A204.1 (cell line): ENCODE results near the gene TBC1D26.
"Not testable (repeated sequence)": the region's sequence is repeated elsewhere in the genome, so short reads cannot be mapped to it uniquely, and the experiment has no call there.

ENCODE experiments used
- FAIRE-seq: peaks from 2 replicates; lab custom pipeline; 2012; peaks lifted over from hg19 to GRCh38; lab: Jason Lieb, UNC

Gene TBC1D26

GRCh38 chr17:15731900-15732299 is at the start of gene TBC1D26:
TSS of gene TBC1D26 (plus strand) at chr17:15732283. CDS start at chr17:15735349, 3,066 bp downstream.
- FAIRE-seq = not testable (repeated sequence)

DNA sequence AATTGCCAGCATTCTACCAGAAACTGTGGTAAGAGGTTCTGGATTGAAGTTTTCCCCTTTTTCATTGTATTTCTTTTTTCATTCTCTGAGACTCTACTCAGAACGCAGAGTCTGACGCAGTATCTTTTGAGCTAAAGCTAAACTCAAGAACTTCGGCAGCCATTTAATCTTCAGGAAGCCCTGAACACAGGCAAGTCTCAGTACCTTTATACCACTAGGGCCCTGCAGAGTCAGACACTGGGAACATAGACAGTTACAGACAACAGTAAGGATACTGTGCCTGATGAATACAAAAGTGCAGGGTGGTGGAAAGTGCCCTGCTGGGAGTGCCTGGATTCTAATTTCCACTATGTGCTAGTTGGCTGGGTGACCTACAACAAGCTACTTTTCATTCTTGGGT is 48.9 kb upstream of the TBC1D26 start:
- FAIRE-seq = not testable (repeated sequence)

- not testable (repeated sequence) for FAIRE-seq
Observed at GRCh38 chr17:15683824-15684478, 48.1 kb upstream of the TBC1D26 start, which contains the start of gene TRIM16. TSS of gene TRIM16 (minus strand) at chr17:15684311. CDS start at chr17:15651609, 32,702 bp downstream.

DNA sequence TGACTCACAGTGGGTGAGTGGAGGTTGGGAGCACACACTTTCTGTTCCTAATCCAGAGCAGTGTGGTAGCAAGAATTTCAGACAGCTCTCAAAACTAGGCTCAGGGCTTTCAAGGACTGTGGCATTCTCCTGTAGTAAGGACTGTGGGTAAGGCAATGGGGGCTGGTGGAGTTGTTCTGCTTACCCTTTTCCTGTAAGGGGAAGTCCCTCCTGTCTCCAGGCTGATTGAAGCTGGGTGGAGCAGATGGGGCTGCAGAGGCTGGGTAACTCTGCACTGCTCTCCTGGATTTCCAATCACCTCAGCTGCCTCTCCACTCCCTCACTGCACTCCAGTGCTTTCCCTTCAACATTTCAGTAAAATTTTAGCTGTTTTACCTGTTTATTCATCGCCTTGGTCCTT is 44.6 kb upstream of the TBC1D26 start:
- FAIRE-seq = not testable (repeated sequence)

DNA sequence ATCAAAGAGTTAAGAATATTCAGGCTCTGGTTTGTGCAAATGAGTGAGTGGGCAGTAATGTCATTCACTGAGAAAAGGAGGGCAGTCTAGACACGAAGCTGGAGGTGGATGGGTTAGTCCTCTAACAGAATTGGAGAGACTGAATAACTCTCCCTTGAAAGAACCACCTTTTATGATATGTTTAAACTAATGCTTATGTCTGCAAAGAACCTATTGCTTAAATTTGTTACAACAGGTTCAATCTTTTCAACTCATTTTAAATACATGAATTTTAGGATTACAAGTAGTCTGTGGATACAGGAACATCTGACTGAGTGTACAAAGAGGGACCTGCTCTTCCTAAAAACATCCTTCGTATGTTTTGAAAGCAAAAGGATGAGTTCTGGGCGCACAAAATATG is 33.1 kb upstream of the TBC1D26 start:
- FAIRE-seq = not testable (repeated sequence)

GRCh38 chr17:15699413-15699924 is 32.6 kb upstream of the TBC1D26 start, which contains the start of gene ZNF286A:
TSS of gene ZNF286A (plus strand) at chr17:15699752. CDS start at chr17:15700330, 578 bp downstream.
- FAIRE-seq = peak; percentile 97

DNA sequence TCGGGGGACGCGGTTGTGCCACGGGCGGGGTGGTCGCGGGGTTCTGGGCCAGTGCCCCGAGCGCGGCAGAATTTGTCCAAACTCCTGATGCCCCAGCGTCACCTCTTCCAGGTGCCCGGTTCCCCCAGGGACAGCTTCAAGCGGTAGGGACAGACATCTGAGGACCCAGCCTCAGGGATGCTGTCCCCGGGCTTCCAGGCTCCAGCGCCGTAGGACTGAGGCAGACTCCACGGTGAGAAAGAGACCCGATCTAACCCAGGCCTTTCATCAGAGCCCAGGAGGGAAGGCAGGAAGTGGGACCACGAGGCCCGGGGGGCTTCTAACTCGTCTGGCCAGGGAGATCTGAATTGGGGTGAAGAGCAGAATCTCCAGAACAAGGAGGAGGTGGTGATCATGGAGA is 32.1 kb upstream of the TBC1D26 start:
- not testable (repeated sequence) for FAIRE-seq

GRCh38 chr17:15704239-15704638 is 27.8 kb upstream of the TBC1D26 start:
- FAIRE-seq = not testable (repeated sequence)

DNA sequence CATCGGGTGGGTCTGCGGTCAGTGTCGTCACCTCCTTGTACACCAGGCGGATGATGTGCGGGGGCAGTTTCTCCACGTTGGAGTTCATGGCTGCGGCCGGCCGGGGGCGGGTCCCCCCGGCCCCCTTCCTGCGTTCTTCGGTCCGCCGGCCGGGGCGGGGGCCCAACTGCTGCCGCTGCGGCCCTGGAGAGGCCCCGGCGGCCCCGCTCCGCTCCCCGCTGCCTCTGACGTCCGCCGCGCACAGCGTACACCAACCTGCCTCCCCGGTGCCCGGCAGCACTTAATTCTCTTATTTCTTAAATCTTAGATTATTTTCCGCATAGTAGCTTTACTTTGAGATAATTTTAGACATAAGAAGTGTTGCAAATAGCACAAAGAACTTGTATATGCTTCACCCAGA is 27.3 kb upstream of the TBC1D26 start:
- not testable (repeated sequence) for FAIRE-seq

GRCh38 chr17:15708879-15709278 is 23.2 kb upstream of the TBC1D26 start:
- not testable (repeated sequence) for FAIRE-seq

DNA sequence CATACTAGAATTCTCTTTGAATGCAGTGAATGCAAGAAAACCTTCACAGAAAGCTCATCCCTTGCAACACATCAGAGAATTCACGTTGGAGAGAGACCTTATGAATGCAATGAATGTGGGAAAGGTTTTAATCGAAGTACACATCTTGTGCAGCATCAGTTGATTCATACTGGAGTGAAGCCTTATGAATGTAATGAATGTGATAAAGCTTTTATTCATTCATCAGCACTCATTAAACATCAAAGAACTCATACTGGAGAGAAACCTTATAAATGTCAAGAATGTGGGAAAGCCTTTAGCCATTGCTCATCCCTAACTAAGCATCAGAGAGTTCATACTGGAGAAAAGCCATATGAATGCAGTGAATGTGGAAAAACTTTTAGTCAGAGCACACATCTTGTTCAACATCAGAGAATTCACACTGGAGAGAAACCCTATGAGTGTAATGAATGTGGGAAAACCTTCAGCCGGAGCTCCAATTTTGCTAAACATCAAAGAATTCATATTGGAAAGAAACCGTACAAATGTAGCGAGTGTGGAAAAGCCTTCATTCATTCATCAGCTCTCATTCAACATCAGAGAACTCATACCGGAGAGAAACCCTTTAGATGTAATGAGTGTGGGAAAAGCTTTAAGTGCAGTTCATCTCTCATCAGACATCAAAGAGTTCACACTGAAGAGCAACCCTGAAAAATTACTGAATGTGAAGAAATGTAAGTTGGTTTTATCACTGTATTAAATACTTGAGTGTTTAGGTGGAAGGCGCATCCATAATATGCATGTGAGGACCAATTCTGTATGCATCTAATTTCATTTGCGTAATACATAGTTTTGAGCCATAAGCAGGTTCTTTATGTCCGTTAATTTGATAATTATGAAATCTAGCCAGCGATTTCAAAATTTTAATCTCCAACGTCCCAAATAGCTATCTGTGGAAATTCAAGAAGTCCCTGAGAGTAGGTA is 15.2 kb upstream of the TBC1D26 start:
- FAIRE-seq = not testable (repeated sequence)

DNA sequence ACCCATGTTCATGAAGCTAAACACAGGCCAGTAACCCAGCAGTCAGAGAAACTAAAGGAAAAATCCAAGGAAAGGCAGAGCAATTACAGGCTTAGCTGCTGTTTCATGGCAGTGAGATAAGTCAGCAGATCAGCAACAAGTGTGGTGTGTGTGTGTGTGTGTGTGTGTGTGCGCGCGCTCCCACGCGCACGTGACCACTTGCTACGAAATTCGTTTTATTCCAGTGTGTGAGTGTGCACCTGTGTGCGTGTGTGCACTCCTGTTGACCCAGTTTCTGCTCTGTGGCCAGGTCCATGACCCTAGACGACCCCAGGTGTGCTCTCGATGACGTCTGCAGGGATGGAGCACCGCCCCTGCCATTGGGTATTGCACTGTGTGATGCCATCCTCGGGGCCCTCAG is 1.5 kb upstream of the TBC1D26 start:
- FAIRE-seq = not testable (repeated sequence)

GRCh38 chr17:15733174-15733789 is 1.2 kb downstream of the TBC1D26 start:
- not testable (repeated sequence) for FAIRE-seq

GRCh38 chr17:15736578-15736977 is 4.5 kb downstream of the TBC1D26 start:
- not testable (repeated sequence) for FAIRE-seq

GRCh38 chr17:15738066-15738465 is 6.0 kb downstream of the TBC1D26 start:
- FAIRE-seq = no peak

- FAIRE-seq = not testable (repeated sequence)
Observed at GRCh38 chr17:15739259-15739658, 7.2 kb downstream of the TBC1D26 start.

DNA sequence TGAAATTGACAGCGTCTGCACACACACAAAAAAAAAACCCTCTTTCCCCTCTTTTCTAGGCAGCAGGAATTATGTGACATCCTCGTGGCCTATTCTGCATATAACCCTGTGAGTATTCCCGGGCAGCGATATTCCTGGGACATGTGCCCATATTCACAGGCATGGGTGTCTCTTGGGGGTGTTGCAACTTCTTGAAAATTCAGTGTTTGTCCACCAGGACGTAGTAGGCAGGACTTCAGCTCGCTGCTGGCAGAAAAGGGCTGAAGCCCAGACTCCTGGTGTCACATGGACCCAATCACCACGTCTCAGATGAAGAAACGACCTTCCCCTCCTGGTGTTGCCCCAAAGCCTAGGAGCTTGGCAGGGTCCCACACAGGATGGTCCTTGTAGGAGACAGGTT is 8.0 kb downstream of the TBC1D26 start:
- FAIRE-seq = not testable (repeated sequence)

DNA sequence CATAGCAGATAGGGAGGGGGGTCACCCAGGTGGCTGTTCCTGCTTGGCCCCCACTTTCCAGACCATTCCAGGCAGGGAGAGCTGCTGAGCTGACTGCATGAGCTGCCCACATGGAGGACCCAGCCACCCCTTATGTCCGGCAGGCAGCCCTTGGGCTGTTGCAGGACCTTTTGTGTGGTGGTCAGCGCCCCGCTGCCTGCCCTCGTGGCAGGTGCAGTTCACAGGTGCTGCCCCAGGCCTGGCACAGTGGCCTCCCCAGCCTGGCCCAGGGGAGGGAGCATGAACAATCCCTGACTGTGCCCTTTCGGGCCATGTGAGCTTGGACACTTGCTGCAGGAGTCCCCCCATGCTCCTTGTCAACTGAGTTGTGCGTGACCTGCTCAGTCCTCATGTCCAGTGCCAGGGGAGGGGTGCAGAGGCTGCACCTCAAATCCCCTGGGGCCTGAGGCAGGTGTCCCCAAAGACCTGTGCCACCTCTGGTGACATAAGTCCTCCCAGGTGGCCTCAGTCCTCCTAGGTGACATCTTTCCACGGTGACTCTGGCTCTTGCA is 8.6 kb downstream of the TBC1D26 start:
- no peak for FAIRE-seq

DNA sequence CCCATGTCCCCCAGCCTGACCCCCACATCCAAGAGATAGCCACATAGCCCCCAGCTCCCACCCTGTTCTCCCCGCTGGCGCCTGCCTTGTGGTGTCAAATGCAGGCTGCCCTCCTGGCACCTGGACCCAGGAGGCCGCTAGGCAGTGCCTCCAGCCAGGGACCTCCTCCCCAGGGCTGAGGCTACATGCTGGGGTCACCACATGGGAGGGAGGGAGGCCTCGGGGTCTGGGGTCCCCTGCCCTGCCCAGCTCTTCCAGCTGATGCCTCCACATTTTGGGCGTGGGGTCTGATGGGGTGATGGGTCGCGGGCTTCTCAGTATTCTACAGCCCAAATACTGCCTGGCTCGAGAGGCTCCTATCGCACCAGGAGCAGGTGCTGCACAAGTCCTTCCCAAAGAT is 9.5 kb downstream of the TBC1D26 start:
- FAIRE-seq = no peak

DNA sequence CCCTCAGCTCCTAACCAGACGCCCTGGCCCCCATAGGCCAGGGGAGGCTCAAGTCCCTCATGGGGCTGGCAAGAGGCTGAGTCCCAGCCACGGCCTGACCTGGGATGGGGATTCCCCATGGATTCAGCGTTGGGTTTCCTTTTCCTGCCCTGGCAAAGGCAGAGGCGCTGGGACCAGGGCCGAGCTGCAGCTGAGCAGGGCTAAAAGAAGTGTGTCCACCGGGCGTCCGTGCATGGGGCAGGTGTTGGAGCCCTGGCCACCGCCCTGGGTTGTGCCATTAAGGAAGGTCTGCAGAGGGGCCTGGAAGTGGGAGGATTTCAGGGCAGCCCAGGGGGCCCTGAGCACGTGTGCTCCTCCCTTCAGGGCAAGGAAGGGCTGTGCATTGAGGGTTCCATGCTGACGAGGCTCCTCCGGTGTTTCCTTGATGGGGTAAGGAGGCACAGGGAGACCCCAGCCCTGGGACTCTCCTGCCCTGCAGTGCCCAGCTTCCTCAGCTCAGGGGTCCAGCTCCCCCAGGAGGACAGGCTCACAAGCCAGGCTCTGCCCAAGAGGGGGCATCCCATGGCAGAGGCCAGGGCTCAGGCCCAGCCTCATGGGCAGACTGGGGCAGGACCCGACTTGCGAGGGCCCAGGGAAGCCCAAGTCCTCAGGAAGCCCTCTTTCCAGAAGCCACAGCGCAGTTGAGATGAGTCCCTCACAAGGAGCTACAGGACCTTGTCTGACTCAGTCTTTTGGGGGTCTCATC is 10.1 kb downstream of the TBC1D26 start:
- FAIRE-seq = no peak

- no peak for FAIRE-seq
Observed at GRCh38 chr17:15742921-15743320, 10.8 kb downstream of the TBC1D26 start.
